GM19455 (cell line): ENCODE data around the gene SLC25A22.

Experiments
- ATAC-seq: cut with Tn5 transposase; IDR thresholded peaks from one replicate; pipeline ENCODE4 v1.9.1; 2021; ENCODE audit not compliant: unreplicated experiment

The SLC25A22 gene

GRCh38 chr11:823441-824291 is 25.6 kb upstream of the SLC25A22 start:
- ATAC-seq = no peak

- no peak for ATAC-seq
Measured at GRCh38 chr11:821512-822371, 23.7 kb upstream of the SLC25A22 start.

GRCh38 chr11:820655-821511 is 22.8 kb upstream of the SLC25A22 start:
- ATAC-seq = no peak

DNA sequence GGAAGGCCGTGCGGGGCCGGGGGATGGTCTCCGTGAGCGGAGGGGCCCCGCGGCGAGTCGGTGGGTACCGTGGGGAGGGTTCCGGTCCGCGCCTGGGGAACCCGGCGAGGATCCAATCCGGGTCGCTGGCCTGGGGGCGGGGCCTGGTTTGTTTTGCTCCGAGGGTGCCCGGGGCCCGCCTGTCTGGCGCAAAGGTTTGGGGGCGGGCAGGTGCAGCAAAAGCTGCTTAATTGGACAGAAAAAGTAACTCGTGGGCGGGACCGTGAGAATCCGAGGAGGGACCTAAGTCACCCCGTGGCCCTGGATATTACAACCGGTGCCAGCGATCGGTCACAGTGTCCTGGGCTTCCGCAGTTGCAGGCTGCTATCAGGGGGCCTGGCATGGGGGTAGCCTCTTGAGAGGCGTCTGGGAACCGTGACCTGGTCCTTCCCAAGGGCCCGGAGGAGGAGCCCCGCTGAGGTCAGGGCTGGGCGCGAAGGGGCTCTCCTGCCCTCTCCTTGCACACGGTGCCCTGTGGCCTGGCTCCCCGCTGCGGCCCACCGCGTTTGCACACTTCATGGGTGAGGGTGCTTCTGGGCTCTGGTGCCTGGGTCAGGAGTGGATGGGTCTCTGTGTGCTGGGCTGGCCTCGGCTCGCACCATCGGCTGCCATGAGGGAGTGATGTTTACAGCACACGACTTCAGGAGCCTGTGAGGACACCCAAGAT is 22.0 kb upstream of the SLC25A22 start:
- peak; percentile 71 for ATAC-seq

DNA sequence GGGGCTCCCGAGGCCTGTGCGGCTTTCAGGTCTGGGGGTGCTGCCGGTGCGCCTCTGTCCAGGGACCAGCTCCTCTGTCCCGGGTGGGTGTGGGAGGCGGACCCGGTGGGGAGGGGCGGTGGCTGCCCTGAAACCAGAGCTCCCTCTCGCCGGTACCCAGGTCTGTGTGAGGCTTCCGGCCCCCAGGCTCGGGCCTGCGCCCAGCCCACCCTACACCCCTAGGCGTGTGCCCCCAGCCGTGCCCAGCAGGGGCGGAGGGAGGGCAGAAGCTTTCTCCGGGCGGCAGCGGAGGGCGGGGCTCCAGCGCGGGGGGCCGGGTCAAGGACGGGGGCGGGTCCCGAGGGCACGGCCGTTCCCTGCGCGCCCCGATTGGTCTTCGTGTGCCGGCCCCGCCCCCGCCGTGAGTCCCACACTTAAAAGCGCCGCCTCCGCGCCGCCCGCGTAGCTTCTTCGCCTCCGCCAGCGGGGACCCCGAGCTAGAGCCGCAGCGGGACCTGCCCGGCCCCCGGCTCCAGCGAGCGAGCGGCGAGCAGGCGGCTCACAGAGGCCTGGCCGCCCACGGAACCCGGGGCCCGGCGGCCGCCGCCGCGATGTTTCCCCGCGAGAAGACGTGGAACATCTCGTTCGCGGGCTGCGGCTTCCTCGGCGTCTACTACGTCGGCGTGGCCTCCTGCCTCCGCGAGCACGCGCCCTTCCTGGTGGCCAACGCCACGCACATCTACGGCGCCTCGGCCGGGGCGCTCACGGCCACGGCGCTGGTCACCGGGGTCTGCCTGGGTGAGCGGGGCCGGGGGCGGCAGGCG is 21.2 kb upstream of the SLC25A22 start:
- ATAC-seq = peak; percentile 69

DNA sequence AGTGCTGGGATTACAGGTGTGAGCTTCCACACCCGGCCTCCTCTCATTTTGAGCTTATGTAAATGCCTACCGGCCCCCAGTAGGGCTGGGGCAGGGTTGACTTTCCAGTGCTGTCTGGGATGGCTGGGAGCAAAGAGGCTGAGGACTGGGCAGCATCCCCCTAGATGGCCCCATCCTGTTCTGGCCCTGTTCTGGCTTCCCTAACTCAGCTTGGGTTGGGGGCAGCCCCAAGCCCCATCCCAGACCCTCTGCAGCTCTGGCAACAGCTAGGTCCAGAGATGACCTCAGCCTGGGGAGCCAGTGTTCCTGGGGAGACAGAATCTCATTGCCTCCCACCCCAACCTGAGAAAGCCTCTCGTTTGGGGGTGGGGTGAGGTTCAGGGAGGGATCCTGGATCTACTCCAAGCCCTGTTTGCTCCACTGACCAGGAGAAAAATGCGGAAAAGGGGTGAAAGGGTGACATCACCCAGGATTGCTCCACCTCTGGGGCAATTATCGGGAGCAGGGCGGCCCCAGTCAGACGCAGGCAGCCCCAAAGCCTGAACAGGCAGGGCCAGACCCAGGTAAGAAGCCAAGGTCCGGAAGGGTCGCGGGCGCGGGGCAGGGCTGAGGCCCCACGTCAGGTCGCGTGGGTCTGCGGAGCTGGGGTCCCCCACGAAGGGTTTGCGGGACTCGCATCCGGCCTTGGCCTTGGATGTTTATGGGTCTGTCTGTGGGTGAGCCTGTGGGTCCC is 20.5 kb upstream of the SLC25A22 start, which contains the start of gene PNPLA2:
Gene PNPLA2 (plus strand): TSS at position 519 of the 733 bp plus-strand sequence. CDS start 805 bp downstream, outside the sequence.
- ATAC-seq = no peak

DNA sequence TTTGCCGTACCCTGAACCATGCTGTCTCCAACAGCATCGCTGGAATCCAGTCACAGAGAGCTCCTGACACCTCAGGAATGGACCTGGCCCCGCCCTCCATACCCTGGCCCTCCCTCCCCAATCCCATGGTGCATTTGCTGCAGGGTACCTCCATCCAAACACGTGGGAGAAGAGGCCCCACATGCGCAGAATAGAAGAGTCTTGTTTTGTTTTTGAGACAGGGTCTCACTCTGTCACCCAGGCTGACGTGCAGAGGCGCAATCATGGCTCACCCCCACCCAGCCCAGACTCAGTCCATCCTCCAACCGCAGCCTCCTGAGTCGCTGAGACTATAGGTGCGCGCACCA is 18.3 kb upstream of the SLC25A22 start:
- ATAC-seq = no peak

DNA sequence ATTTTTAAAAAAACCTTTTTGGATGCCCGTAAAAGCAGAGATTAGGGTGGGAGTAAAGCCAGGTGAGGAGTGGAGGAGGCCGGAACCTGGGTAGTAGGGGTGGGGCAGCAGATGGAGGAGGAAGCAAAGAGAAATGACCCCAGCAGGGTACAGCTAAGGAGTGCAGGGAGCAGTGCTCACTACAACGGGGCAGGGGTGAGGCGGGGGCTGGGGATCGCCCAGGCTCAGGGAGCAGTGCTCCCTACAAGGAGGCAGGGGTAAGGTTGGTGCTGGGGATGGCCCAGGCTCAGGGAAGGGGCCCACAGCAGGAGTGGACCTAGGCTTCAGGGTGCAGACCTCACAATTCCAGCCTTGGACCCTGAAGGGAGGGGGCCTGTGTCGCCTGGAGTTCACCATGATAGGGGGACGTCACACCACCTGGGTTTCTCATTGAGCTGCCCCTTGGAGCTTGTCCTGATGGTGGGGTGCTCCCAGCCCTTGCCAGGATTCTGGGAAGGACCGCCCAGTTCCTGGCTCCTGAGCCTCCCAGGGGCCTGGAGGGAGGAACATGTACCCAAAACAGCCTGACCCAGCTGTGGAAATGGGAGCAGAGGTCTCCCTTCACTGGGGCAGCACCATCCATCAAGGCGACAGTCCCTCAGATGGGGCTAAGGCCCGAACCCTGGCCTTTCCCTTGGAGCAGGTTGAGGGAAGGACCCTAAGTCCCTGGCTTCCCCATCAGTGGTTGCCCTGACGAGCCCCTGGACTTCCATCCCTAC is 17.8 kb upstream of the SLC25A22 start:
- ATAC-seq = no peak

GRCh38 chr11:813456-814096 is 15.5 kb upstream of the SLC25A22 start:
- no peak for ATAC-seq

DNA sequence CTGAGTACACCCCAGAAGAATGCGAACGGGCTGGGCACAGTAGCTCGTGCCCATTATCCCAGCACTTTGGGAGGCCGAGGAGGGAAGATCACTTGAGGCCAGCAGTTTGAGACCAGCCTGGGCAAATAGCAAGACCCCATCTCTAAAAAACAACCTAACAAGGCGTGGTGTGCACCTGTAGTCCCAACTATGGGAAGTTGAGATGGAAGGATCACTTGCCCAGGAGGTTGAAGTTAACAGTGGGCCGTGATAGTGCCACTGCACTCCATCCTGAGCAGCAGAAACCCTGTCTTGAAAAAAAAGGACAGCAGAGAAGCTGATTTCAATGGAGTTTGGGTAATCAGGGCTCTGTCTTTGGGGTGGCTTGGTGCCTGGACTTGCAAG is 15.0 kb upstream of the SLC25A22 start:
- no peak for ATAC-seq

GRCh38 chr11:812390-812789 is 14.3 kb upstream of the SLC25A22 start:
- ATAC-seq = no peak

DNA sequence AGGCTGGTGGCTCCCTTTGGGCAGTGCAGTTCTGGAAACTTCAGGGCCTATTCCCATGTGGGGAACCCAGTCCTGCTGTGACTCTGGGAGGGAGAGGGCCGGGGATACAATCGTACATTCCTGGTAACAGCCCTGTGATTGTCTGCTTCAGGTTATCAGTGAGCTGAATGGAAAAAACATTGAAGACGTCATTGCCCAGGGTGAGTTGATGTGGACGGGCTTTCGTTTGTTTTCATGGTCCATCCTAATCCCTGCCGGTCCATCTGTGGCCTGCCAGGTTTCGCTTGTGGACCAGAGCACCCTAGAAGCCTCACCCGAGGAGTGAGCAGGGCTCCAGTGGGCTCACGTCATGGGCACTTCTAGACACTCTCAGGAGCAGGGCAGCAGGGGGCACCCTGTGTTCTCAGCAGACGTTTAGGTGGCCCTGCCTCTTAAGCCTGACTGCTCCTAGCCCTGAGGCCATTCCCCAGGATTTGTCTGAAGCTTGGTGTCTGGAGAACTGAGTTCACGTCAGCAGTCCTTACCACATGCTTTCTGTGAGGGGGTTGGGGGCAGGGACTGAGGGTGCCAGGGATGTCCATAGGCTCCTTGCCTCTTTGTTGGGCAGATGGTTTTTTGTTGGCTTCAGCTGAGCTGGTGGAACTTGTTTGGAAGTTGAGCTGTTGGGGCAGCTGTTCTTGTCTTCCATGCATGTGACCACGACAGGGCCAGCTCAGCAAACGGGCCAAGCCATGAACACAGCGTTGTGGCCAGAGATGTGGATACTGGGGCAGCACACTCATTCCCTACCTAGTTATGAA is 13.6 kb upstream of the SLC25A22 start:
- ATAC-seq = no peak

- peak; percentile 2 for ATAC-seq
Measured at GRCh38 chr11:810040-810567, 12.0 kb upstream of the SLC25A22 start.

GRCh38 chr11:809287-810039 is 11.4 kb upstream of the SLC25A22 start, which contains the start of gene RPLP2:
TSS of gene RPLP2 (plus strand) at chr11:809967. CDS start at chr11:810235, 268 bp downstream.
- ATAC-seq = peak; percentile 70

- no peak for ATAC-seq
Measured at GRCh38 chr11:808427-809286, 10.6 kb upstream of the SLC25A22 start.
